ENCODE data around the gene FAM168A.
"Not testable (repeated sequence)": the region's sequence is repeated elsewhere in the genome, so short reads cannot be mapped to it uniquely, and the experiment has no call there.

DNA sequence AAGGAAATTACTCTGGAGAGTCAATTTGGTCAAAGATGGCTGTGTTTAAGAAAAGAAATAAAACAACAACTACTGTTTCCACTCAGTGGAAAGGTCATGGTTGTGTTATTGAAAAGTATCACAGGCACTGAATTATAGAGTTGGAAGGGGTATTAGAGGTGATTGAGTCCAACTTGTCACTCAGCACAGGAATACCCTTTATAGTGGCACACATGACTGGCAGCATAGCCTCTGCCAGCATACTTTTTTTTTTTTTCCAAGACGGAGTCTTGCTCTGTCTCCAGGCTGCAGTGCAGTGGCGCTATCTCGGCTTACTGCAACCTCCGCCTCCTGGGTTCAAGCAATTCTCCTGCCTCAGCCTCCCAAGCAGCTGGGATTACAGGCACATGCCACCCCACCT is 161.1 kb downstream of the FAM168A start:
- TF ChIP-seq EGR1 (IDR thresholded peaks at IDR 0.05; ENCODE audit: low read depth in 2 of 2); YY1 (IDR thresholded peaks at IDR 0.05); NR2F2 (IDR thresholded peaks at IDR 0.05); GABPA (IDR thresholded peaks at IDR 0.05 in 1 of 2, conservative IDR thresholded peaks at IDR 0.05 in 1 of 2); TAF1 (conservative IDR thresholded peaks at IDR 0.05); HNF4A (conservative IDR thresholded peaks at IDR 0.05); JUND (IDR thresholded peaks at IDR 0.05); RXRA (IDR thresholded peaks at IDR 0.05); HNF4G (IDR thresholded peaks at IDR 0.05); RAD21 (IDR thresholded peaks at IDR 0.05): not testable (repeated sequence)
- TF ChIP-seq, protein P1, sequence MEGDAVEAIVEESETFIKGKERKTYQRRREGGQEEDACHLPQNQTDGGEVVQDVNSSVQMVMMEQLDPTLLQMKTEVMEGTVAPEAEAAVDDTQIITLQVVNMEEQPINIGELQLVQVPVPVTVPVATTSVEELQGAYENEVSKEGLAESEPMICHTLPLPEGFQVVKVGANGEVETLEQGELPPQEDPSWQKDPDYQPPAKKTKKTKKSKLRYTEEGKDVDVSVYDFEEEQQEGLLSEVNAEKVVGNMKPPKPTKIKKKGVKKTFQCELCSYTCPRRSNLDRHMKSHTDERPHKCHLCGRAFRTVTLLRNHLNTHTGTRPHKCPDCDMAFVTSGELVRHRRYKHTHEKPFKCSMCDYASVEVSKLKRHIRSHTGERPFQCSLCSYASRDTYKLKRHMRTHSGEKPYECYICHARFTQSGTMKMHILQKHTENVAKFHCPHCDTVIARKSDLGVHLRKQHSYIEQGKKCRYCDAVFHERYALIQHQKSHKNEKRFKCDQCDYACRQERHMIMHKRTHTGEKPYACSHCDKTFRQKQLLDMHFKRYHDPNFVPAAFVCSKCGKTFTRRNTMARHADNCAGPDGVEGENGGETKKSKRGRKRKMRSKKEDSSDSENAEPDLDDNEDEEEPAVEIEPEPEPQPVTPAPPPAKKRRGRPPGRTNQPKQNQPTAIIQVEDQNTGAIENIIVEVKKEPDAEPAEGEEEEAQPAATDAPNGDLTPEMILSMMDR (IDR thresholded peaks at IDR 0.05; ENCODE audit: low read depth, low read length, missing input control) = not testable (repeated sequence)
- TF ChIP-seq, protein P2, sequence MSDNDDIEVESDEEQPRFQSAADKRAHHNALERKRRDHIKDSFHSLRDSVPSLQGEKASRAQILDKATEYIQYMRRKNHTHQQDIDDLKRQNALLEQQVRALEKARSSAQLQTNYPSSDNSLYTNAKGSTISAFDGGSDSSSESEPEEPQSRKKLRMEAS (IDR thresholded peaks at IDR 0.05) = not testable (repeated sequence)
- TF ChIP-seq, protein P3, sequence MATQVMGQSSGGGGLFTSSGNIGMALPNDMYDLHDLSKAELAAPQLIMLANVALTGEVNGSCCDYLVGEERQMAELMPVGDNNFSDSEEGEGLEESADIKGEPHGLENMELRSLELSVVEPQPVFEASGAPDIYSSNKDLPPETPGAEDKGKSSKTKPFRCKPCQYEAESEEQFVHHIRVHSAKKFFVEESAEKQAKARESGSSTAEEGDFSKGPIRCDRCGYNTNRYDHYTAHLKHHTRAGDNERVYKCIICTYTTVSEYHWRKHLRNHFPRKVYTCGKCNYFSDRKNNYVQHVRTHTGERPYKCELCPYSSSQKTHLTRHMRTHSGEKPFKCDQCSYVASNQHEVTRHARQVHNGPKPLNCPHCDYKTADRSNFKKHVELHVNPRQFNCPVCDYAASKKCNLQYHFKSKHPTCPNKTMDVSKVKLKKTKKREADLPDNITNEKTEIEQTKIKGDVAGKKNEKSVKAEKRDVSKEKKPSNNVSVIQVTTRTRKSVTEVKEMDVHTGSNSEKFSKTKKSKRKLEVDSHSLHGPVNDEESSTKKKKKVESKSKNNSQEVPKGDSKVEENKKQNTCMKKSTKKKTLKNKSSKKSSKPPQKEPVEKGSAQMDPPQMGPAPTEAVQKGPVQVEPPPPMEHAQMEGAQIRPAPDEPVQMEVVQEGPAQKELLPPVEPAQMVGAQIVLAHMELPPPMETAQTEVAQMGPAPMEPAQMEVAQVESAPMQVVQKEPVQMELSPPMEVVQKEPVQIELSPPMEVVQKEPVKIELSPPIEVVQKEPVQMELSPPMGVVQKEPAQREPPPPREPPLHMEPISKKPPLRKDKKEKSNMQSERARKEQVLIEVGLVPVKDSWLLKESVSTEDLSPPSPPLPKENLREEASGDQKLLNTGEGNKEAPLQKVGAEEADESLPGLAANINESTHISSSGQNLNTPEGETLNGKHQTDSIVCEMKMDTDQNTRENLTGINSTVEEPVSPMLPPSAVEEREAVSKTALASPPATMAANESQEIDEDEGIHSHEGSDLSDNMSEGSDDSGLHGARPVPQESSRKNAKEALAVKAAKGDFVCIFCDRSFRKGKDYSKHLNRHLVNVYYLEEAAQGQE (IDR thresholded peaks at IDR 0.05) = not testable (repeated sequence)
- TF ChIP-seq, protein P4, sequence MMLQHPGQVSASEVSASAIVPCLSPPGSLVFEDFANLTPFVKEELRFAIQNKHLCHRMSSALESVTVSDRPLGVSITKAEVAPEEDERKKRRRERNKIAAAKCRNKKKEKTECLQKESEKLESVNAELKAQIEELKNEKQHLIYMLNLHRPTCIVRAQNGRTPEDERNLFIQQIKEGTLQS (IDR thresholded peaks at IDR 0.05) = not testable (repeated sequence)

Measured in liver (tissue), 3 donors.